Breast epithelium (tissue), 3 donors: ENCODE measurements around the gene EML6.

ENCODE experiments used
- CTCF ChIP-seq, 3 donors: fragments of 450-650 bp; IDR thresholded peaks; one replicate each; pipeline ENCODE4 v1.5.1; 2016 to 2017; ENCODE audit warnings: antibody characterized with exemption in 3 of 3, mild to moderate bottlenecking in 3 of 3, moderate library complexity in 3 of 3
- POLR2A ChIP-seq: fragments of 450-650 bp; IDR thresholded peaks from one replicate; pipeline ENCODE4 v1.6.1; 2016; ENCODE audit warnings: antibody characterized with exemption, mild to moderate bottlenecking, moderate library complexity

GRCh38 chr2:54942373-54942772 lies 218.9 kb downstream of the EML6 start:
- TF ChIP-seq CTCF (IDR thresholded peaks at IDR 0.05), result no peak
- no peak for TF ChIP-seq POLR2A
